ENCODE results near the gene CACNA1H.

- no peak for TF ChIP-seq POLR2A (IDR thresholded peaks at IDR 0.05)
- no peak for TF ChIP-seq CTCF (IDR thresholded peaks at IDR 0.05)
These were observed 43.6 kb downstream of the CACNA1H start for GRCh38 chr16:1196494-1196893.

All from right lobe of liver (tissue), 4 donors.